IPS-18a (cell line): ENCODE results near the gene ZNF140.

ENCODE experiments used
- H3K27ac ChIP-seq: one replicate; pipeline ENCODE4 v1.5.1; 2013; ENCODE audit warnings: low read length
- H3K27me3 ChIP-seq: one replicate; pipeline ENCODE4 v1.6.1; 2013; ENCODE audit warnings: mild to moderate bottlenecking, low read length; ENCODE audit not compliant: control insufficient read depth, insufficient read depth
- H3K36me3 ChIP-seq: one replicate; pipeline ENCODE4 v1.6.1; 2013; ENCODE audit warnings: low read depth, low read length; ENCODE audit not compliant: control insufficient read depth
- H3K4me1 ChIP-seq: one replicate; pipeline ENCODE4 v1.6.1; 2013; ENCODE audit warnings: low read depth, low read length; ENCODE audit not compliant: control insufficient read depth
- H3K4me3 ChIP-seq: one replicate; pipeline ENCODE4 v1.5.1; 2013; ENCODE audit warnings: low read length
- H3K9ac ChIP-seq: one replicate; pipeline ENCODE4 v1.6.1; 2013; ENCODE audit warnings: mild to moderate bottlenecking, low read length, moderate library complexity
- H3K9me3 ChIP-seq: one replicate; pipeline ENCODE4 v1.6.1; 2013; ENCODE audit warnings: low read depth, low read length; ENCODE audit not compliant: control insufficient read depth

The ZNF140 gene

GRCh38 chr12:133135747-133136146 lies 55.0 kb downstream of the ZNF140 start:
- Histone ChIP-seq H3K27me3 (no peaks in the 10 kb centered on the region), H3K27ac (no peak overlapping the region), H3K9me3 (peaks cover 58% of the 10 kb centered on the region), H3K4me3 (no peak overlapping the region), H3K4me1 (no peaks in the 10 kb centered on the region), H3K9ac (no peak overlapping the region), H3K36me3 (peaks cover 33% of the 10 kb centered on the region)

- Histone ChIP-seq H3K27me3 (no peaks in the 10 kb centered on the region), H3K4me3 (no peak overlapping the region), H3K36me3 (peaks cover 22% of the 10 kb centered on the region), H3K9ac (no peak overlapping the region), H3K9me3 (peaks cover 67% of the 10 kb centered on the region), H3K4me1 (no peaks in the 10 kb centered on the region), H3K27ac (no peak overlapping the region)
Observed at GRCh38 chr12:133145981-133146380, 65.3 kb downstream of the ZNF140 start.

- no peak overlapping the region for H3K9ac ChIP-seq
- peaks cover 45% of the 10 kb centered on the region for H3K36me3 ChIP-seq
- H3K27ac ChIP-seq = no peak overlapping the region
- no peaks in the 10 kb centered on the region for H3K27me3 ChIP-seq
- H3K4me3 ChIP-seq = no peak overlapping the region
- H3K9me3 ChIP-seq = peaks cover 81% of the 10 kb centered on the region
- no peaks in the 10 kb centered on the region for H3K4me1 ChIP-seq
Observed at GRCh38 chr12:133156125-133156690, 75.5 kb downstream of the ZNF140 start.
